Measurements from ENCODE around the gene PRSS57.

Gene PRSS57

DNA sequence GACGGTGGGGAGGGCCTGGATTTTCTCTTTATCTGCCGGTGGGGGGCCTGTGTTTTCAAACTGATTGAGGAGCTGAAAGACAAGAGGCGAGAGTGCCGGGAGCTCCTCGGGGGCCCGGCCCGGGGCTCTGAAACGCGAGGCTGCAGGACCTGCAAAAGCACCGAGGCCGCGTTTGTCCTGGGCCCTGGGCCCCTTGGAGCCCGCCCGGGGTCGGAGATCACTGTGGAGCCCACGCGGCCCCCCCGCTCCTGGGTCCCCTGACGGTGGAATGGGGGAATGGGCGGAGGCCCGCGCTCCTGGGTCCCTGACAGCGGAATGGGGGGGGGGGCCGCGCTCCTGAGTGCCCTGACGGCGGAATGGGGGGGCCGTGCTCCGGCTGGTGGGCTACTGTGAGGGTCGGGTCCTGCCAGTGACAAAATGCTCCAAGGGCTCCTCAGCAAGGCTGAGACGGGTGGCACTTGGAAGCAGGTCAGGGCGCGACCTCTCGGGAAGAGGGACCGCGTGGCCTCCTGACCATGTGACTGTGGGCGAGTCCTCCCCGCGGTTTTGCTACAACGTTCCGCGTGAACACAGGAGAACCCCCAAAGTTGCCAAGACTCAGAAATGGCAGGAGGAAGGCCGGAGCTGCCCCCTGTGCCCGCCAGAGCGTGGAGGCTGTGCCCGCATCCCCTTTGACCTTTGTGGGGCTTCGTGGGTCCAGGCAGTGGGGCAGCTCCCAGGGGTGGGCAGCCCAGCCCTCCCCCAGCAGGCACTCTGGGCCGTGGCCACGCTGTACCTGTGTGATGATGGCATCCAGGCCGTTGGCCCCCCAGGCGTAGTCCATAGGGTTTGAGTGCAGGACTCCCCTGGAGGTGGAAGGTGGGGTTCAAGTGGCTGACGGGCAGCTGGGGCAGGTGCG, 46.1 kb downstream of the PRSS57 start:
- no peak for DNase-seq

DNA sequence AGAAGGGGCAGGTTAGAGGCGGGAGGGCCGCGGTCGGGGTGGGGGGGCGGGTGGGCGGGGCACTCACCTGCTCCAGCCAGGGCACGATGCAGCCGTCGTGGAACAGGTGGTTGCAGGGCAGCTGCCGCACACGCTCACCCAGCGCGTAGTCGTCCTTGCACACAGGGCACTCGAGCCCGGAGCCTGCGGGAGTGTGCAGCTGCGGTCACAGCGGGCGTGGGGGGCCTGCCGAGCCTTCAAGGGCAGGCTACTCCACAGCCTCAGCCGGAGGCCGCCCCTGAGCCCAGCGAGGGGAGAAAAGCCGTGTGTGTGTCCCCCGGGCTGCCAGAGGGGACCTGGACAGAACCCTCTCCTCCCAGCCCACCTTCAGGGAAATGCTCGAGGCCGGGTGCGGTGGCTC, 46.9 kb downstream of the PRSS57 start:
- no peak for DNase-seq

DNA sequence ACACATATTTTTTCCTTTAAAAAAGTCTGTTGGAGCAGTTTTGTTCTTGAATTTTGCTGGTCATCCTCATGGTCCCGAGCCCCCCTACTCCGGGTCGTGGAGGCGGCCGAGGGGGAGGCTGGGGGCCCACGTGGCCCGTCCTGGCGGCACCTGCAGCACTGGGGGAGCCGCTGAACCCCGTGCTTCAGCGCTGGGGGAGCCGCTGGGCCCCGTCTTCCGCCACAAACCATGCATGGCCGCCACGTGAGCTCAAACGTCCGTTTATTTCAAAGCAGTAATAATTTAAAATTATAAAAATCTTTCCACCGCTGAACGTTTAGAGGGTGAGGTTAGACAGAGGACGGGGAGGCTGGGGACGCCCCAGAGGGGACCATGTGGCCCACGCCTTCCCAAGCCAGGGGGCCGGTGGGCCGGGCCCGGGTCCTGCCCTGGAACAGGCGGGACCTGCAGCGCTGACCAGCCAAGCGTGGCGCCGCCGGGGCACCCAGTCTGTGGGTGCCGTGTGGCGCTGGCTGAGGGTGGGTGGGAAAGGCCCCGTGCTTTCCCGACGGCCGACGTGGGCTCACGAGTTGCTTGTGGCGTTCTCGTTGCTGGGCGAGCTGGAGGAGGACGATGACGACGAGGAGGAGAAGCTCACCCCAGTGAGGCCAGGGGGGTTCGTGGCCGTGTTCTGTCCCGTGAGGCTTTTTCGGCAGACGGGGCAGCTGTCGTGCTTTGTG, 47.5 kb downstream of the PRSS57 start:
- no peak for DNase-seq

DNA sequence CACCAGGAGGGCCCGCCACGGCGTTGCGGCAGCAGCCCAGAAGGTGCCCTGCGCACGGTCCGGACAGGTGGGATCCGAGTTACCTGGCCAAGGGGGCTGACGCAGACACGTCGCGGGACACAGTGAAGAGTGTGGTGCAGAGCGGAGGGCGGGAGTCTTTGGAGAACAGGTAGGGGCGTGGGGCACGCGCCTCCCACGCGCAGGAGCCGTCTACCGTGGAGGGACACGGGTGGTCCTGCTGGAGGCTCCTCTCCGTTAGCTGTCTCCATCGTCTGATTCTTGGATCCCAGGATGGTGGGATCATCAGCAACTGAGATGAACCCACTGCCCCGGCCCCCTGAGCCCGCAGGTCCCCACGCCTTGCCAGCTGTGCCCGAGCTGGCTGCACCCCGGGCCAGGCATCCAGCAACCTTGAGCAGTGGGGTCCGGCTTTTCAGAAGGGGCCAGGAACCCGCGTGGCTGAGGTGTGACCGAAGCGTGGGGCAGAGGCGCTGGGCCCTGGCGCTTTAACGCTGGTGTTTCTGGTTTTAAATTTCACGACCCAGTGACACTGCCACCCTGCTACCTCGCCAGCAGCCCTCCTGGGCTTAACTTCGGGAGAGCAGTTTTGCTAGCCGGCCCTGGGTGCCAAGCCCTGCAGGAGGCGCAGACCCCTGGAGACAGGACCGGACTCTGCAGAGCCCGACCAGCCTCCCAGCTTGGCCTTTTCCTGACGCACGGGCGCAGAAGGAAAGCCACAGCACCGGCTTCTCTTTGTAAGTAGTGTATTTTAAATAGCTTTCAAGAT, 48.3 kb downstream of the PRSS57 start:
- DNase-seq = no peak

DNA sequence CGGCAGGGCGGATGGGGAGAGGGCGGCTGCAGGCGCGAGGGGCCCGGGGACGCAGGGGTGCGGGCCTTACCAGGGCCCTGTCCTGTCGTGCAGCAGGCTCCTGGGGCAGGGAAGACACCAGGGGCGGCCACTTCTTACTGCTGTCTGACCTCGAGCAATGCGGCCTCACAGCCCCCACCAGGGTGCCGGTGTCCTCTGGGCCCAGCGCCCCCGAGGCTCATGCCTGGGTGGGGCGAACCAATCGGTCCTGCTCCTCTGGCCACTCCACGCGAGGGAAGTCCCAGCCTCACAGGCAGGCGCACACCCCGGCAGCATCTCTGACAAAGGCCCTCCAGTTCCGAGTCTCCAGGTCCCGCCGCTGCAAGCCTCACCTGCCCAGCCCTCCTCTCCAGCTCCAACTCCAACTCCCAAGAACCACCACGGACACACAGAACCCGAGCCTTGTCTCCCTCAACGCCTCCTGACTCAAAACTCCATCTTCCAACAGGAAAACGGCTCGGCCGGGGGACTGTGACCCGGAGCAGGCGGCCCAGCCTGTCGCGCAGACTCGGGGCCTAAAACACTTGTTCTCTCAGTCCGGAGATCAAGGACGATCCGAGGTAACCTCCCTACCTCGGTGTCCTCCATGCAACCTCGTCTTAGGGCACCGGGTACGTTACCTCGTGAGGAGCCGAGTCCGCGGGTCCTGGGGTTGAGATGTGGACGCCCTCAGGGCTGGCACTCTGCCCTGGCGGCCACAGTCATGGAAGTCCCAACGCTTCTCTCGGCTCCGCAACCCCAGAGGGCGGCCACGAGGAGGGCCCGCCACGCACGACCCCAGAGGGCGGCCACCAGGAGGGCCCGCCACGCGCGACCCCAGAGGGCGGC, 49.1 kb downstream of the PRSS57 start:
- DNase-seq = no peak

DNA sequence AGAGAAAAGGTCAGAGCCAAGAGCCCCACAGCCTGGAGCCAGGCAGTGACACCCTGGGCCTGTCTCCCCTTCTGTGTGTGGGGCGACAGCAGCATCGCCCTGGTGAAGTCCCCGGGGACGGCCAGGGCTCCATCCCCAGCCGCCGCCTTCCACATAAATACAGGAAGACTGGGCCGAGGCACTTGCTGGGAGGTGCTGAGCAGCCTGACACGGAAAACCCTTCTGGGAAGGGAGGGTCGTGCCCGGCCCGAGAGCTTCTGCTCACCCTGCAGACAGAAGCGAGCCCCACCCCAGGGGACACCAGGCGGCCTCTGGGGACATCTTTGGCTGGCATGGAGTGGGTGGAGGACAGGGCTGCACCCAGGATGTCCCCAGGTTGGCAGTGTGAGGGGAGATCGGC, 50.5 kb downstream of the PRSS57 start:
- no peak for DNase-seq

DNA sequence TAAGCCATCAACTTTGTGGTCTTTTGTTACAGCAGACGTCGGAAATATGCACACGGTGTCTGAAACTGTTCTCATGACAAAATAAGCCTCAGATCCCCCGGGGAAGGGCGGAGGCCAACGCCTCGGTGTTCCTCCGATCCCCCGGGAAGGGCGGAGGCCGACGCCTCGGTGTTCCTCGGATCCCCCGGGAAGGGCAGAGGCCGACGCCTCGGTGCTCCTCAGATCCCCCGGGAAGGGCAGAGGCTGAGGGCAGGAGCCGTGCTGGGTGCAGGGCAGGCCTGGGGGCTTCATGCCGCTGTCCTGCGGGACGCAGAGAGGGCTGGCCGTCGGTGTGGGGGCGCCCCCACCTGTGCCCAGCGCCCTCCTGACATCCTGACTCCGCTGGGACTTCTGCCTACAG, 50.9 kb downstream of the PRSS57 start:
- no peak for DNase-seq

DNA sequence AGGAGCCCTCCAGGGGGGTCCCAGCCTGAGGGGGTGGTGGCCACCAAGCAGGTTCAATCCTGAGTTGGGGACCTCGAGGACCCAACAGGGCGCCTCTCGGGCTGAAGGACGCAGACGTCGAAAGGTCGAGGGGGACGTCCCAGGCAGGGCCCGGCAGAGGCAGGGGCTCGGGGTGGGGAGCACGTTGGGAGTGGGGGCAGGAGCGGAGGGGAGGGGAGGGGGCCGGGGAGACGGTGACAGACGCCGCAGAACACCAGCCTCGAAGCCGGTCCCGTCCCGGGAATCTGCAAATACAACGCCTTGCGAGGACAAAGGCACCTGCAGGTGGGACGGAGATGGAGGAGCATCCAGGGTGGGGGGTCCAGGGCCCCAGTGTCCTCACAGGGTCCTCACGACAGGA, 51.5 kb downstream of the PRSS57 start:
- DNase-seq = no peak

DNA sequence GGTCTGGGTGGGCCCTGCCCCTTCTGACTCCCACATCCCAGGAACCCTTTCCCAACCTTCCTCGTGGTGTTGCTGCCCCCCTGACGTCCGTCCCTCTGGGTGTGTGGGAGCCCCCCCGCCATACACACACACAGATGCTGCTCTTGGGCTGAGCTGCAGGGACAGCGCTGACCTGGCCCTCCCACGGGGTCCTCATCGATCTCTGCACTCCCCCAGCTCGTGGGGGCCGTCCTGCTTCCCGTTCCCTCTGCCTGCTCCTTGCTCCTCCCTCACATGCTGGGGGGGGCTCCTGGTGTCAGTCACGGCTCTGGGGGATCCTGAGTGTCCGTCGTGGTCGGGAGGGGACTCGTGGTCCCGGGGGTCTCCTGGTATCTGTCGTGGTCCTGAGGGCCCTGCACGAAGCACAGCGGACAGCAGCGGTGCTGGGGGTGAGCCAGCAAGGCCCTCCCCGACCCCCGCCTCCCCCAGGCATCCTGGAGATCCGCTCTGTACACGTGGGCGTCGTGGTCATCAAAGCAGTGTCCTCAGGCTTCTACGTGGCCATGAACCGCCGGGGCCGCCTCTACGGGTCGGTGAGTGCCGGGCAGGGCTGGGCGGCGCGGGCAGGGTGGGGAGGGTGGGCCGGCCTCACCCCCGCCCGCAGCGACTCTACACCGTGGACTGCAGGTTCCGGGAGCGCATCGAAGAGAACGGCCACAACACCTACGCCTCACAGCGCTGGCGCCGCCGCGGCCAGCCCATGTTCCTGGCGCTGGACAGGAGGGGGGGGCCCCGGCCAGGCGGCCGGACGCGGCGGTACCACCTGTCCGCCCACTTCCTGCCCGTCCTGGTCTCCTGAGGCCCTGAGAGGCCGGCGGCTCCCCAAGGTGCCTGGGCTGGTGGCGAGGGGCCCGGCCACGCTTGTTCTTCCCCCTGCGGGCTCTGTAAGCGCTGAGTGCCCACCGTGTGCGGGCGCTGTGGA, 52.2 kb downstream of the PRSS57 start:
- no peak for DNase-seq

DNA sequence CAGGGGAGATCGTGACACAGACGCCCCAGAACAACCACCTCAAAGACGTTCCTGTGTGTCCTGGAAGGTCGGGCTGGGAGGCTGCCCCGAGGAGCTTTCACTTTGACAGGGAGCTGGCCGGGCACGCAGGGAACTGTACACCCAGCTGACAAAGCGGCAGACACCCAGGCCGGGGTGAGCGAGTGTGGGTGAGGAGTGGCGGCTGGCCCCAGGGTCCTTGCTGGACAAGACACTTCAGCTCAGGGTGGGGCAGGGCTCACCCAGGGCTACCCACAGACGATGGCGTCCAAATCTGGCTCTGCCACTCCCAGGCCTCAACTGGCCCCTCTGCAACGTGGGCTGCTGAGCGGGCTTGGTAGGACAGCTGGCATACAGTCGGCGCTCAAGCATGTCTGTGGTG, 53.5 kb downstream of the PRSS57 start:
- no peak for DNase-seq

DNA sequence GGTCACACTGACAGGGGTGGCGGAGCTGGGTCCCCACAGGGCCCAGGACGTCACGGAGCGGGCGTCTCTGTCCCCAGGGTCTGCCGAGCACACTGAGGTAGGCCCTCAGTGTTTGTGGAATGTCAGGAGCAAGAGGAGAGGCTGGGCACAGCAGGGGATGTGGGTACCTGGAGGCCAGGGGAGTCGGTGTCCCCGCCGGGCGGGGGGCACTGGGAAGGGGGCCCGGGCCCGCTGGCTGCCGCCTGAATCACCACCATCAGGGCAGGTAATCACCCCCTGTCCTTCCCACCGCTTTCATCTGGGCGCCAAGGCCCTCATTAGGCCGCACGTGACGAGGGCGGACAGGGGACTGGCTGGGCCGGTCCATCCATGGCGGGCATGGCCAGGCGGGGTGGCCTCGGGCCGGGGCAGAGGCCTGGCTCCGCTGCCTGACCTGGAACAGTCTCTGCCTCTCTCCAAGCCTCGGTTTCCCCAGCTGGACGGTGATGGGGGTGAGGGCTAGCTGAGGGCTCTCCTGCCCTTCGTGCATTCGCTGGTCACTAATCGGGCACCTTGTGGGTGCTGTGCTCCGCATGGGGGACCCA, 54.6 kb downstream of the PRSS57 start:
- DNase-seq = no peak

DNA sequence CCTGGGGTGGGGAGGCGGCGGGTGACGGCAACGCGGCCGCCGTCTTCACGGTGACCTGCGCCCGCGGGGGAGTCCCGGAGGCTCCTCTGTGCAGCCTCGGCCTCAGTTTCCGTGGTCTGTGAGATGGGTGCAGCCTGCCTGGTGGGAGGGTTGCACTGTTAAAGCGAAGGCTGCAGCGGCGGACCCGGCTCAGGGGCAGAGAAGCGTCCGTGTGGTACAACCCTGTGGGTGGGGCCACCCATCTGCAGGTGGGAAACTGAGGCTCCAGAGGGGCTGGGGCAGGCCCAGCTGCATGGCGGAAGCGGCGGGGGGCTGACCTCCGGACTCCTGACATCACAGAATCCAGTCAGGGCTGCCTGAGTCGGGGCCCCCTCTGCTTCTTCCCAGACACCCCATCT, 55.1 kb downstream of the PRSS57 start:
- no peak for DNase-seq

DNA sequence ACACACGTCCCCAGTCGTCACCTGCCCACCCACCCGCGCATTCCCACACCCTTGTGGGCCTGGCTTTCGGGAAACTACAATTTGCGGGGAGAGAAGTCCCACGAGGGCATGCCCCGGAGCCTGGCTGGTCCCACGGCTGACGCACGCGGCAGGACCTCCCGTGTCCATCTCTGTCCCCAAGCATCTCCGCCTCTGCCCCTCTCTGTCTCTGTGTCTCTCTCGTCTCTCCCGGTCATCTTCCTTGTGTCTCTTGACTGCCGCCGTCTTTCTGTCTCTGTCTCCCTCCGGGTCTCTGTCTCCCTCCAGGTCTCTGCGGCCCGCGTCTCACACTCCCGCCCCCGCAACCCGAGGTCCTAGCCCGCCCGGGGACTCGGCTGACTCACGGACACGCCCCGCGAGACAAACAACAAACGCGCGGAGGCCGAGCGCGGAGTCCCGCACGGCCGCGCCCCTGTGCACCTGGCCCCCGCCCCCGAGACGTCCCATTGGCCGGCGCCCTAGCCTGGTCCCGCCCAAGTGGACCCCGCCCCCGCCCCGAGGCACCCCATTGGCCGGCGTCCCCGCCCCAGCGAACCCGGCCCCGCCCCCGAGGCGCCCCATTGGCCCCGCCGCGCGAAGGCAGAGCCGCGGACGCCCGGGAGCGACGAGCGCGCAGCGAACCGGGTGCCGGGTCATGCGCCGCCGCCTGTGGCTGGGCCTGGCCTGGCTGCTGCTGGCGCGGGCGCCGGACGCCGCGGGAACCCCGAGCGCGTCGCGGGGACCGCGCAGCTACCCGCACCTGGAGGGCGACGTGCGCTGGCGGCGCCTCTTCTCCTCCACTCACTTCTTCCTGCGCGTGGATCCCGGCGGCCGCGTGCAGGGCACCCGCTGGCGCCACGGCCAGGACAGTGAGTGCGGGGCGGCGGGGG, 55.7 kb downstream of the PRSS57 start, which contains the start of gene FGF22:
Gene FGF22 (plus strand): TSS at position 627 of the 908 bp plus-strand sequence. CDS start 47 bp downstream, at position 674.
- DNase-seq = peak; percentile 81

DNA sequence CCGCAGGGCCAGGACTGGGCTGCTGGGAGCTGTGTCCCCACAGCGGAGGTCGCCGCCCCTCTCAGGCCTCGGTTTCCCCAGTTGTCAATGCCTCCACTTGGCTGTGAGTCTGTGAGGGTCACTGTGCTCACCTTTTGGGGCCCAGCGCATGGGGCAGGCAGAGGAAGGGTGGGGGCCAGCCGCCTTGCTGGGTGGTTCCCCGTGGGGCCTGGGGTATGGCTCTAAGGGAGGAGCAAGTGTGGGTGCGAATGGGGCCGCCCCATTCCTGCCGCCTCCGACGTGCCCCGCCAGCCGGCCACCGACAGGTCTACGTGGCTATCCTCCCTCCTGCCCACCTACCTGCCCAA, 56.4 kb downstream of the PRSS57 start:
- DNase-seq = no peak

Data from hematopoietic multipotent progenitor cell treated with erythropoietin and hydrocortisone succinate and interleukin-3 and kit ligand, for 8 days (in vitro differentiated cells).